Measurements from ENCODE around the gene EIF3J.

Gene EIF3J

GRCh38 chr15:44595656-44596510, 58.9 kb downstream of the EIF3J start:
- no peak for DNase-seq (ENCODE audit: low read depth)

DNA sequence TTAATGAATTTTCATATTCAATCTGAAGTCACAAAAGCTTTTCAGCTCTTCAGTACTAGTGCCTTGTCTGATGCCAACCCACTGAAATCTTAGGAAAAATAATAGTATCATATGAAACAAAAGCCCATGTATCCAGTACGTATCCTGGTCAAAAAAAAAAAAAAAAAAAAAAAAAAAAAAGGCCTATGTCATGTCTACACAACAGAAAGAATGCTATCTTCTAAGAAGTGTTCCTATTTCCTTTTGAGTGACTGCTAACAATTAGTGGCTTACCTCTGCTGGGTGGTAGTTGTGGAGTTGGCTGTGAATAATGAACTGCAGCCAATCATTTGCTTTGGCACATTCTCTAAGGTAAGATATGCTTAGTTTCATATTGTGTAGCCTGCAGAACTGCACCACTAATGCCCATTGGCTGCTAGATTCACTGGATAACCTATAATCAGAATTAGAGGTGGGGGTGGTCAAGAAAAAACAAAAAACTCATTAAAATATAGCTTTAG, 59.6 kb downstream of the EIF3J start:
- DNase-seq (ENCODE audit: low read depth), result no peak

- no peak for DNase-seq (ENCODE audit: low read depth)
Measured at GRCh38 chr15:44598066-44598465, 61.1 kb downstream of the EIF3J start.

- peak; percentile 33 for DNase-seq (ENCODE audit: low read depth)
Measured at GRCh38 chr15:44598892-44599291, 61.9 kb downstream of the EIF3J start.

- no peak for DNase-seq (ENCODE audit: low read depth)
Measured at GRCh38 chr15:44603126-44603525, 66.2 kb downstream of the EIF3J start.

DNA sequence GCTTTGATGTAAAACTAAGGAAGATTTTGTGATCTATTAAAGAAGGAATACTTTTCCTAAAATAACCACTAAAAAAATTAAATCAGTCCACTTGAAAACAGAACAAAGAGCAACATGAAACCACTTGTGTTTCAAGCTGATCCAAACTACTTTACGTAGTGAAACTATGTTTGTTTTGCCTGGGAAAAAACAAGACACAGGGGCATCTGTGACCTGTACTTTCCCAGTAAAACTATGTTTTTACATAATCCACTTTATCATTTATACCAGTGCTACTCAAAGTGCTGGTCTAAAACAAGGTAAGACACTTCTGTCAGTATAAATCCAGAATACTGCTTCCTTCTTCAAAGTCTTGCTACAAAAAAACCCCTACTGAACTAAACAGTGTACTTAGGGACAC, 69.8 kb downstream of the EIF3J start:
- DNase-seq (ENCODE audit: low read depth), result no peak
